Superior temporal gyrus (tissue), 1 donor: ENCODE measurements around the gene MILR1.
A peak's percentile ranks its signal among the peaks of the same experiment; 100 is the strongest.
"Not testable (repeated sequence)": the region's sequence is repeated elsewhere in the genome, so short reads cannot be mapped to it uniquely, and the experiment has no call there.

Experiments used
- DNase-seq: peaks from one replicate; pipeline ENCODE4 v3.0.0-alpha.2; 2016; ENCODE audit errors: extremely low spot score

The MILR1 gene, protein sequence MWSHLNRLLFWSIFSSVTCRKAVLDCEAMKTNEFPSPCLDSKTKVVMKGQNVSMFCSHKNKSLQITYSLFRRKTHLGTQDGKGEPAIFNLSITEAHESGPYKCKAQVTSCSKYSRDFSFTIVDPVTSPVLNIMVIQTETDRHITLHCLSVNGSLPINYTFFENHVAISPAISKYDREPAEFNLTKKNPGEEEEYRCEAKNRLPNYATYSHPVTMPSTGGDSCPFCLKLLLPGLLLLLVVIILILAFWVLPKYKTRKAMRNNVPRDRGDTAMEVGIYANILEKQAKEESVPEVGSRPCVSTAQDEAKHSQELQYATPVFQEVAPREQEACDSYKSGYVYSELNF

DNA sequence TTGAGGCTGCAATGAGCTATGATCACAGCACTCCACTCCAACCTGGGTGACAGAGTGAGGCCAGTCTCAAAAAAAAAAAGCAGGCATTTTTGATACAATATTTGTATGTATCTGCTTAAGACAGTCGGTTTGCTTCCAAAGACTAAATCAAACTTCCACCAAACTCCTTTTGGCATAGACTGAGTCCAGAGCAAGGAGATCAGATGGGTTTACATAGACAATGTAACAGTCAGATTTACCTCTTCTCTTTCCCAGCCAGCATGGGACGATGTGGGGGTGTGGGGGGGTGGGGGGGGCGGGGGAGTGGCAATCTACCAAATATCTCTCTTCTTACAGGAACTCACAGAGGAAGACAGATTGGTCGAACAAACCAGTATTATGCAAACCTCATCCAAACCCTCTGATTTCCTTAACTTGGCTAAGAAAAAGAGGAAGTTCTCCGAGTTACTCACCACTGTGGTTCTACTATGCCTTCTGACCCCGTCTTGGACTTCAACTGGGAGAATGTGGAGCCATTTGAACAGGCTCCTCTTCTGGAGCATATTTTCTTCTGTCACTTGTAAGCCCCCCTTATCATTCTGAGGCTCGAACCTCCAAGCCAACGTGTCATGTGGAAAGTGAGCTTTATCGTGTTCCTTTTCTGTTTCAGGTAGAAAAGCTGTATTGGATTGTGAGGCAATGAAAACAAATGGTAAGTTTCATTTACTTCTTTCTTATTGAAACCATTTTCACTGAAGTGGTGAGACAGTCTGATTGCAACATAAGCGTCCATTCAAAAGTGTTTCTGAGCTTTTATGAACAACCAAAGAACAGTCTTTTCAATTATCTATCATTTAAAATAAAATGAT is at the start of gene MILR1:
Gene MILR1, plus strand, starts transcription at position 451 of the 848 bp plus-strand sequence. Its CDS starts 54 bp downstream, at position 505.
- peak; percentile 22 for DNase-seq

GRCh38 chr17:64399767-64400156 is 49.2 kb upstream of the MILR1 start:
- no peak for DNase-seq

DNA sequence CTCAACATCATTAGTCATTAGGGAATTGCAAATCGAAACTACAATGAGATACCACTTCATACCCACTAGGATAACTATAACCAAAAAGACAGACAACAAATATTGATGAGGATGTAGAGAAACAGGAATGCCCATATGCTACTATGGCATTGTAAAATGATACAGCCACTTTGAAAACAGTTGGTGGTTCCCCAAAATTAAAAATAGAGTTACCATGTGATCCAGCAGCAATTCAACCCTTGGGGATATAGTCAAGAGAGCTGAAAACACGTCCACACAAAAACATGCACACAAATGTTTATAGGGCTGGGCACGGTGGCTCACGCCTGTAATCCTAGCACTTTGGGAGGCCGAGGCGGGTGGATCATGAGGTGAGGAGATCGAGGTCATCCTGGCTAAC is 48.3 kb upstream of the MILR1 start:
- DNase-seq, result no peak

- no peak for DNase-seq
Measured at GRCh38 chr17:64401244-64401860, 47.6 kb upstream of the MILR1 start.

DNA sequence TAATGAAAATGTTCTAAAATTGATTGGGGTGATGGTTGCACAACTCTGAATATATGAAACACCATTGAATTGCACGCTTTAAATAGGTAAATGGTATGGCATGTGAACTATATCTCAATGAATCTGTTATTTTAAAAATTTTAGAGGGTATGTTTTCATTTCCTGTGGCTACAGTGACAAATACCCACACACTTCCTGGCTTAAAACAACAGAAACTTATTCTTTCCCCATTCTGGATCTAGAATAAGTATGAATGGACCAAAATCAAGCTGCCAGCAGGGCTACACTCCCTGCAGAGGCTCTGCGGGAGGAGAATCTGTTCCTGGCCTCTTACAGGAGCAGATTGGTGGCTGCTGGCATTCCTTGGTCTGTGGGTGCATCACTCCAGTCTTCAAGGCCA is 47.0 kb upstream of the MILR1 start:
- no peak for DNase-seq

- no peak for DNase-seq
Measured at GRCh38 chr17:64402469-64402868, 46.4 kb upstream of the MILR1 start.

DNA sequence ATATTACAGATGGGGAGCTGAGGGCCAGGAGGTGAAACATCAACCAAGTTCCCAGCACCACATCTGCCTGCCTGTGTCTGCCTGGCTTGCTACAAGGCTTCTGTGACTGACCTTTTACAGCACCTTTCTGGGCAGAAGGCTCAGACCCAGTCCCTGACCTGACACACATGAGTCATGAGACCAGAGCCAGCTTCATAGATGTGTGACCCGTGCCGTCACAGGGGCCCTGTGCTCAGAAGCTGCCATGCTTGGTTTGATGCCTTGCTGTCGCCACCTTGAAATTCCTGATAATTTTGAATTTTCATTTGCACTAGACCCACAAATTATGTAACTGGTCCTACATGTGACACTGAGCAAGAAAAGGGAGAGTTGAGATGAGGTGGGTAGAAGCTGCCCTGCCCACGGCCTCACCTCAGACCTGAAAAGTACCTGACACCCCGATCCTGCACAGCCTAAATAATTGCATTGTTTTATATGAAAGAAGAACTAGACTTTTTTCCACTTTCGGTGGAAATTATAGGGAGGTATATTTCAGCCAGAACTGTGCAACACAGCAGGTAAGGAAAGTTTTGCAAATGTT is 44.9 kb upstream of the MILR1 start:
- DNase-seq, result no peak

DNA sequence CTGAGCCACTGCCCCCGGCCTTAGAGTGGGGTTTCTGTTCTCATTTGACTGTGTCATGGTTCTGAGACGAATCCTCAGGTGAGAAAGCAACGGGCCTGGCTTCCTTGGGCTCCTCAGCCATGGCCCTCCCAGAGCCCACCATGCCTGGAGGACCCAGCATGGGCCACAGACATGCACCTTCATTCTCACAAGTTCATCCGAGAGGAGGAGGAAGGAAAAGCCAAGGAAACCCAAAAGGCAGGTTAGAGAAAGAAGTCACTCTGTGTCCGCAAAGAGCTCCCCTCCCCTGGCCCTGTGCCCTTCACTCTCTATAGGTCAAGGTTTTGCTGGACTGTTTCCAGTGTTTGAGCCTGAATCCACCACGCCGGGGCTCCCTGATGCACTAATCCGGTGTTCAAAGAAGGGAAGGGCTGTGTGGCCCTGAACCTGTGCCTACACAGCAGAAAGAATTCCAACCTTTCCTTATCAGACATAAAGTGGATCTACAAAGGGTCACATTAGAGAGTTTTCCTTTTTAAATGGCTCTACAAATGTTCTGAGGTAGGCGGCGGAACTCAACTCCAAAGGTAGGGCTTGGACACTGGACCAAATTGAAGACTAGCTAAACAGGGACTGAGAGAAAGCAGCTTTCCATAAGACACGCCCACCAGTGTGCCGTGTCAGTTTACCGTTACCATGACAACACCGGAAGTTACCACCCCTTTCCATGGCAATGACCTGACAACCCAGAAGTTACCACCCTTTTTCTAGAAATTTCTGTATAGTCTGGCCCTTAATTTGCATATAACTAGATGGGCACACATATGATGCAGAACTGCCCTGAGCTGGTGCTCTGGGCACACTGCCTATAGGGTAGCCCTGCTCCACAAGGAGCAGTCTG is 42.4 kb upstream of the MILR1 start:
- DNase-seq, result no peak

DNA sequence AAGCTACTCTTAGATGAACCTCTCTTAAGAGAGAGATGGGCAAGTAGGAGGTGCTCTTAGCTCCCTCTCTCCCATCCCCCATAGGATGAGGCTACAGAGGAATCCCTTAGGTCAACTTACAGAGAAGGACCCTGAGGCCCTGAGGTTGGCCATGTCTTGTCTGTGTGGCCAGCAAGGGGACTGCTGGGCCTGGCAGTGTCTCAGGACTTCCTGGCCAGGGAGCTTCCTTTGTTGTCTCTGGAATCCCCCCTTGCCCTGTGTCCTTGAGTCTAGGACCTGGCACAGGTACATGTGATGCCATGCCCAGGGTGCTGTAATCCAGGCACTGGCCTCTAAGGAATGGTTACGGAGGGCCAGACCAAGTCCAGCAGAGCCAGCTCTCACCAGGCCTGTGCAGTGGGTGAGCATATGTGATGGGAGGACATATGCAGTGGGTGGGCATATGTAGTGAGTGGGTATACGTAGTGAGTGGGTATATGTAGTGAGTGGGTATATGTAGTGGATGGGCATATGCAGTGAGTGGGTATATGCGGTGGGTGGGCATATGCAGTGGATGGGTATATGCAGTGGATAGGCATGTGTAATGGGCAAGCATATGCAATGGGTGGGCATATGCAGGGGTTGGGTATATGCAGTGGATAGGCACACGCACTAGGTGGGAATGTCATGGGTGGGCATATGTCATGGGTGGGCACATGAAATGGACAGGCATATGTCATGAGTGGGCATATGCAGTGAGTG is 38.0 kb upstream of the MILR1 start:
- no peak for DNase-seq

- peak; percentile 65 for DNase-seq
Measured at GRCh38 chr17:64411999-64412771, 36.7 kb upstream of the MILR1 start.

DNA sequence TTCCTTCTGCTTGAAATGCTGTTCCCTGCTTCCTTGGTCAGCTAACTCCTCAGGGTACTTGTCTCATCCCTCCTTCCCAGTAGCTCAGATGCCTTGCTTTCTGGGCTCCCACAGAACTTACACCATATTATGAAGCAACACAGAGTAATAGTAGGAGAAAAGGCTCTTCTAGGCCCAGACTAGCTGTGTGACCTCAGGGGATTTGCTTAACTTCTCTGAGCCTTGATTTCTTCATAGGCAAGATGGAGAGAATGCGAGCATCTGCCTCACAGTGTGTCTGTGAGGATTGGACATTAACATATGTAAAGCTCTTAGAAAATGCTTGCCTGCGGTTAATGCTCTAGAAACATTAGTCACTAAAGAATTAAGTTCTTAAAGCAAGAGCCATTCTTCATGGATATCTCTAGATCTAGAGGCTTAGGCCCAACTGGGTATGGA is 36.0 kb upstream of the MILR1 start:
- DNase-seq, result no peak

DNA sequence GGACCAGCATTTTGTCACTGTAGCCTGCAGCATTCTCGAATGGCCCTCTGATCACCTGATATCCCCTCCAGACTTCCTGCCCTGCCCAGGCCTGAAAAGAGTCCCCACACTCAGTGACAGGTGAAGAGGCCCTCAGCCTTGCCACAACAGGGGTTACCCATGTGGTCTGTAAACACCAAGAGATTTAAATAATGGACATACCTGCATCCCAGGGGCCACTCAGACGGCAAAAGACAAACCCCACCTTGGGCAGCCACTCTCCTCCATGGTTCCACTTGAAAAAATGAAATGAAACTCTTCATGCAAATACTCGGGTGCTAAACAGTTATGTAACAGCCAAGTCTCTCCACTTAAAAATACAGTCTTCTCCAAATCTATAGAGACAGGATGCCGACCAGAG is 35.4 kb upstream of the MILR1 start:
- DNase-seq, result no peak

- DNase-seq, result peak; percentile 84
Measured at GRCh38 chr17:64418506-64419339, 30.2 kb upstream of the MILR1 start.

DNA sequence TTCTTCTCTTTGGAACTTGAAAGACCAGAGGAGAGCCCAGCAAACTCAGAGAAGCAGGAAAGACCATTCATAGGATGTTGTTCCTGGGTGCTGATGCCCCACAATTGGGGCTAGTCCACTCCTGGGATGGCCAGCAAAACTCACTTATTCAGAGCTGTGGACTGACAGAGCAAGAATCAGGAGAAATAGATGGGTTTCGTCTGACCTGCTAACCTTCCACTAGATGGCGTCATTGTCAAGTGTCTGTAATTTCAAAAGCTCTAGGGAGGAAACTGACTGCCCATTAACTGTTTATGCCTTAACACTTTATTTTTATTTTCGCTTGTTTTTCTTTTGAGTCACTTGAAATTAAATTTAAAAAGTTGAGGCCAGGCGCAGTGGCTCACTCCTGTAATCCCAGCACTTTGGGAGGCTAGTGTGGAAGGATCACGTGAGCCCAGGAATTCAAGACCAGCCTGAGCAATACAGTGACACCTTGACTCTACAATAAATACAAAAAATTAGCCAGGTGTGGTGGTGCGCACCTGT is 28.7 kb upstream of the MILR1 start:
- DNase-seq, result peak; percentile 90

GRCh38 chr17:64422121-64422520 is 26.8 kb upstream of the MILR1 start:
- DNase-seq, result not testable (repeated sequence)

DNA sequence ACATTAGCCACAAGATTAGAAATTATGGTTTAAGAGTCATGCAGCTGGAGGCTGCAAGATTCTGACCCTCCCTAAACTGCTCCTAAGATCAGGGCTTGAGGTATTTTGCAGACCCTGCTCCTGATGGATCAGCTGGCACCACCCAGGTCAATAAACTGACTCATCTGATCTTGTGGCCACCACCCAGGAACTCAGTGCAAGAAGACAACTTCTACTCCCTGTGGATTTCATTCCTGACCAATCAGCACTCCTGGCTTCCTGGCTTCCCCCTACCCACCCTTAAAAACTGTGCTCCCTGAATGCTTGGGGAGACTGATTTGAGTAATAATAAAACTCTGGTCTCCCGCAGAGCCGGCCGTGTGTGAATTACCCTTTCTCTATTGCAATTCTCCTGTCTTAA is 25.0 kb upstream of the MILR1 start:
- DNase-seq, result no peak

- no peak for DNase-seq
Measured at GRCh38 chr17:64424324-64424849, 24.5 kb upstream of the MILR1 start.

- no peak for DNase-seq
Measured at GRCh38 chr17:64425191-64425590, 23.7 kb upstream of the MILR1 start.
